ENCODE data around the gene NUDT8. TPM values are rescaled to one million over a fixed set of nuclear protein-coding genes. Genes with fewer than 3 reads are reported as not detected.

Gene NUDT8
- total RNA-seq, 1 experiment from 2014 or later, result 13.2 TPM

GRCh38 chr11:67601098-67601497 is 28.6 kb downstream of the NUDT8 start:
- no peak for TF ChIP-seq TCF7L2 (IDR thresholded peaks at IDR 0.05; ENCODE audit: low read depth, low read length)
- TF ChIP-seq CTCF (IDR thresholded peaks at IDR 0.05), result no peak
- TF ChIP-seq POLR2AphosphoS5 (IDR thresholded peaks at IDR 0.05; ENCODE audit: low read depth, low read length), result no peak
- no peak for TF ChIP-seq SIN3A (IDR thresholded peaks at IDR 0.05; ENCODE audit: borderline replicate concordance, insufficient read depth, low read depth, low read length)
- TF ChIP-seq REST (IDR thresholded peaks at IDR 0.05; ENCODE audit: insufficient read depth in 1 of 2, low read depth in 2 of 2, low read length in 1 of 2), result no peak
- Histone ChIP-seq H3K27me3 (ENCODE audit: control insufficient read depth, insufficient read depth, low read length) (no peaks in the 10 kb centered on the region), H3K4me1 (ENCODE audit: control insufficient read depth, insufficient read depth, low read length) (peaks cover 5% of the 10 kb centered on the region), H3K36me3 (ENCODE audit: control insufficient read depth, insufficient read depth, low read length) (no peaks in the 10 kb centered on the region), H3K27ac (ENCODE audit: low read length) (no peak overlapping the region), H3K4me3 (ENCODE audit: low read depth in 2 of 2, low read length in 2 of 2) (no peak overlapping the region), H3K9me3 (ENCODE audit: control insufficient read depth, insufficient read depth, low read depth, low read length) (peaks cover 4% of the 10 kb centered on the region; the same call in 1 of the 2 replicates)
- ATAC-seq (no peak), DNase-seq (ENCODE audit: low read depth, low spot score) (no peak)
- CTCF ChIA-PET, result no interaction called here
- POLR2A ChIA-PET, result no interaction called here
- no TSS peak for BruUV-seq (replicated peaks)
- in situ Hi-C loops (cut with HindIII; ENCODE audit: low pct_unique_long_range_greater_than_20kb, low sequenced_read_pairs), result no loop called here
- intact Hi-C loops (cut with micrococcal nuclease; ENCODE audit: unreplicated experiment), result no loop called here

- CTCF ChIA-PET, result interaction anchor here (0.5 kb wide), 1 partner anchor 1267 kb away, joined by 3 read pairs; no protein-coding TSS in a partner anchor
- DNase-seq (ENCODE audit: low read depth, low spot score) (no peak), ATAC-seq (no peak)
- TF ChIP-seq TCF7L2 (IDR thresholded peaks at IDR 0.05; ENCODE audit: low read depth, low read length) (no peak), SIN3A (IDR thresholded peaks at IDR 0.05; ENCODE audit: borderline replicate concordance, insufficient read depth, low read depth, low read length) (no peak), REST (IDR thresholded peaks at IDR 0.05; ENCODE audit: insufficient read depth in 1 of 2, low read depth in 2 of 2, low read length in 1 of 2) (no peak), POLR2AphosphoS5 (IDR thresholded peaks at IDR 0.05; ENCODE audit: low read depth, low read length) (no peak), CTCF (IDR thresholded peaks at IDR 0.05) (no peak)
- in situ Hi-C loops (cut with HindIII; ENCODE audit: low pct_unique_long_range_greater_than_20kb, low sequenced_read_pairs) (no loop called here), intact Hi-C loops (cut with micrococcal nuclease; ENCODE audit: unreplicated experiment) (no loop called here)
- Histone ChIP-seq H3K4me1 (ENCODE audit: control insufficient read depth, insufficient read depth, low read length) (no peaks in the 10 kb centered on the region), H3K9me3 (ENCODE audit: control insufficient read depth, insufficient read depth, low read depth, low read length) (peaks cover 4% of the 10 kb centered on the region; the same call in 1 of the 2 replicates), H3K27me3 (ENCODE audit: control insufficient read depth, insufficient read depth, low read length) (no peaks in the 10 kb centered on the region), H3K4me3 (ENCODE audit: low read depth in 2 of 2, low read length in 2 of 2) (no peak overlapping the region), H3K36me3 (ENCODE audit: control insufficient read depth, insufficient read depth, low read length) (no peaks in the 10 kb centered on the region), H3K27ac (ENCODE audit: low read length) (no peak overlapping the region)
- POLR2A ChIA-PET, result no interaction called here
- BruUV-seq (replicated peaks), result no TSS peak
These were observed 29.3 kb downstream of the NUDT8 start for GRCh38 chr11:67600324-67601029.
